Measurements from ENCODE around the gene PPP2R2C.

PPP2R2C gene

DNA sequence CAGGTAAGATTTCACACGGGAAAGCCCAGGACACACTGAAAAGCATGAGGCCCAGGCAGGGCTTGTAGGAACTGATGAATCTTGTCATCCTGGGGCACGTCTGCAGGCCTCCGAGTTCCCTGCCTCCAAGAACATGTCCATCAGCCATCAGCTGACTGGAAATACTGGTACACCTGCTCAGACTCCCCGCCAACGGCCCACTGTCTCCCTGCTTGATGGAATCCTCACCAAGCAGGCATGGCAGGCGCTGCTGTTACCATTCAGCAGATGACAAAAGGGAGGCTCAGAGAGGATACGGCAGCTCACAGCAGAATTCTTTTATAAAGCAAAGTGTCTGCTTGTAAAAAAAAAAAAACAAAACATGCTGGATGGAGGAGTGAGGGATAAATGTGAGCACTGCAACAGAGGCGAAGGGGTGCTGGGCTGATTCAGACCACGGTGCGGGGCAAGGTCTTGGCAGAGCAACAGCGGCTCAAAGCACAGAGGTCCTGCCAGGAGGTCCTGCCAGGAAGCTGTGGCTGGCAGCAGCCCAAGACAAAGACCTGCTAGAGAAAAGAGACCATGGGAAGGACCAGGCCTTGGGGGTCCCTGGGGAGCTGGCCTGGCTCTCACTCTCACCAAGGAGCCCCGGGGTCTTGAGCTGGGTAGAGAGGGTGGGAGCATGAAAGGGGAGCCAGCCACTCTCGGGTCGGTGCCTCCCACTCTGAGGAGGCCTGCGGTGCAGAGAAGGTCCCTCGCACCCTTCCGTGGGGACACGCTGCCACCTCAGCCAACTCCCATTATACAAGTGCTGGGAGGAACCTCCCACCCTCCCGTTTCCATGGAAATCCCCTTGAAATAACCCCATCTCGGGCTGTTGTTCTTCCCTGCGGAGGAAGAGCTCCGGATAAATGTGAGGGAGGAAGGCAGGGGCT is 25.6 kb downstream of the PPP2R2C start:
- DNase-seq = no peak

DNA sequence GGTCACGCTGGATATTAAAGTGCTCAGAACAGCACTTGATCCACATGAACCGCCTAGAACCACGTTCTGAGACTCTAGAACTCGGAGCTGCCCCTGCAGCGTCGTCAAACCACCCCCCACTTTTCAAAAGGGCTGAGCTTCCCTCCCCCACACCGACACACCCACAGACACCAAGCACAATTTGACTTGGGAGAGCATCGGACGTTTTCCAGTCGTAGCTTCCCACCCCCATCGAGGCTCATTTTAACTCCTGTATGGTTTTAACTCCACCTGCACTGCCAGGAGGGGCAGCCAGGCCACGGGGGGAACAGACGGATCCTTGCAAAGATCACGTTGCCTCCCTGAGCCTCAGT is 26.3 kb downstream of the PPP2R2C start:
- DNase-seq = no peak

DNA sequence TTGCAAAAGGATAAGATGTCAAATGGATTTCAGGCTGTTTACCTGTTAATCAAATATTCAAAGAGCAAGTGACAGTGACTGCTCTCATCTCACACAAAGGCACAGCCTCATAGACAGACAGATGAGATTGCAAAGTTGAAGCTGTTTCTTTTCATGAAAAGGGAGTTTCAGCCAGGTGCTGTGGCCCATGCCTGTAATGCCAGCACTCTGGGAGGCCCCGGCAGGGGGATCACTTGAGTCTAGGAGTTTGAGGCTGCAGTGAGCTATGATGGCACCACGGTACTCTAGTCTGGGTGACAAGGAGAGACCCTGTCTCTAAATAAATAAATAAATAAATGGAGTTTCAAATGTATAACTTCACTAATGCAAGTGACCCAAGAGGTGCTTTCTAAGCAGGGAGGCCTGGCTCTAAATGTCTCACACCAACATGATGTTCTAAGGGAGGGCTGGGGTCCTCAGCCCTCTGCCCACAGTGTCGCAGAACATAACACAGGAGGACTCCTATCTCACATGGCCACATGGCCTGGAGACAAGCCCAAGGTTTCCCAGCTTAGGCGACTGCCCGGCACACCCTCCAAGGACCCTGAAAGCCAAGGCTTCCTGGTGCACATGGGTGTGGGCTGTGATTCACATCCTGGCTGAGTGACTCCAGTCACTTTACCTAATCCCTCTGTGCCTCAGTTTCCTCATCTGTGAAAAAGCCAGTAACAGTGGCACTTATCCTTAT is 26.8 kb downstream of the PPP2R2C start:
- no peak for DNase-seq

DNA sequence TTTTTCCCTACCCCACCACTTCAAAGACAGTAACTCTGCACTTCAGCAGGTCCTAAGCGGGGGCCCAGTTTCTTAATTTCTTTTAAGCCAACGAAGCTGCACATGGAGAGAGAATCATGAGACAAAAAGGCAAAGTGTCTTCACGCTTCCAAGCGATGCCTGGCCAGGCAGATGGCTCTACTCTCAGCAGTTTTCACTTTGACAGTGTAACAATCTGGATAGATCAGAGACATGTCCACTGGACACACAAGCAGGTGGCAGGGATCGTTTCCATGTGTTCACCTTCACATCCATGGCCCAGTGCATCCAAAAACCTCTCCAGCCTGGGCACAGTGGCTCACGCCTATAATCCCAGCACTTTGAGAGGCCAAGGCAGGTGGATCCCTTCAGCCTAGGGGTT is 27.8 kb downstream of the PPP2R2C start:
- no peak for DNase-seq

DNA sequence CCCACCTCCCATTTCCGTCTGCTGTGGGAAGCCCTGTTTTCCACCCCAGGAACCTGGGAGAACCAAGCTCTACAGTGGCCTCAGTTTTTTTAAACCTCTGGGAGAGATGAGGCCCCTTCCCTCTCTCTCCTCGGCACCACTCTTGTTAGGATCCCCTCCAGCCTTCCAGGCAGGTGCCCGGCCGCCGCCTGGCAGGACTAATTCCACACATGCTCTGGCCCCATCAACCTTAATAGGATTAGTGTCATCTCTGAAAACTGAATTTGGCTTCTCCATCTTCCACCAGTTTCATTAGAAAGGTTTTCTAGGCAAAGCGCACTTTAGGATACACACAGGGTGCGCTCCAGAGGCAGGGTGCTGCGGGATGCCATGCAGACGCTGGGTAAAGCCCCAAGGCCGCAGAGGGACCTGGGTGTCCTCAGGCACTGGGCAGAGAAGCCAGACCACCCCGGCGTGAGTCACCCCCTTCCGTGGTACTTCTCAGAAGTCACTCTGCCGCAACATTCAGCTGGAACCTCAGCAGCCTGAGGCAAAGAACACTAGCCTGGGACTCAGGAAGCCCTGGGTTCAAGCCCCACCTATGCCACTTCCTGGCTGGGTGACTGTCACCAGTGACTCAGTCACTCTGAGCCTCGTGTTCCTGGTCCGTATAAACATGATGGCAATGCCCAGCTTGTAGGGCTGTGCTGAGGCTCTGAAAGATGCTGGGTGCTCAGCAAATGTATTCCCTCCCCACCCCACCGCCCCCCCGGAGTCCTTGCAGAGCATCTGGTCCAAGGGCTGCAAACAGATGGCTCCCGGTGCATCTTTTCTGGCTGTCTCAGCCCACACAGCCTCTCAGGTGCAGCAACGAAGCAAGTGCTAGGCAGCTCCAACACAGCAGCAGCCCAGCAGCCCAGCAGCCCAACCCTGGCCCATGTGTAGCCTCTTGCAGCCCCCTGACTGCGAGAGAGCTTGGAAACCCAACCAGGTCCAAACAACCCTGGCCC is 29.1 kb downstream of the PPP2R2C start:
- DNase-seq = no peak

DNA sequence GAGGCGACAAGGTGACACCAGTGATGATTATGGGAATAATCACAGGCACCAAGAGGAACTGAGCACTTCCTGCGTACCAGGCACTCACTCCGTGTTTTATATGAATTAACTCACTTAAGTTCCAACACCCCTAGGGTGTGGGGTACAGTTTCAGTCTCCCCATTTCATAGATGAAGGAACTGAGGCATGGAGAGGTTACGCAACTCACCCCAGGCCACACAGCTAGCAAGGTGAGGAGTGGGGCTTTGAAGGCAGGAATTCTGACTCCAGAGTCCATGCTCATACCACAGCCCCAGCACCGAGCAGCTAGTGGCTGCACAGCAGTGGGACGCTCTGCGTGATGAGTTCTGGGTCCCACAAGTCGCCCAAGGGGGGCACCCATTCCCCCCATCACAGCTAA is 29.9 kb downstream of the PPP2R2C start:
- DNase-seq = no peak

DNA sequence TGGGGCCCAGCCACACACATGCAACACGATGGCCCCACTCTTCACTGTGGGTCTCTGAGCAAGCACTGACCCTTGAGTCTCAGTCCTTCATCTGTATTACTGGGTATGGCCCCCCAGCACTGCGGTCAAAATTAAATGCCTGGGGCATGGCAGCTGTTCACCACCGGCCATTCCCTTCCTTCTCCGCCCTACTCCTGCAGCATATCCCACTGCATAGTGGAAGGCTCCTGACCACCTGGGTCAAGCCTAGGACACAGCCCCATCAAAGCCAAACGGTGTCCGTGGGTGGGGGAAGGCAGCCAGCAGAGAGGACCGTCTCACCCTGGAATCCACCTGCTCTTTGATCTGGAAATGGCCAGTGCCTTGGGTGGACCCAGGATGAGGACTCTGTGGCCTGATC is 30.7 kb downstream of the PPP2R2C start:
- DNase-seq = no peak

DNA sequence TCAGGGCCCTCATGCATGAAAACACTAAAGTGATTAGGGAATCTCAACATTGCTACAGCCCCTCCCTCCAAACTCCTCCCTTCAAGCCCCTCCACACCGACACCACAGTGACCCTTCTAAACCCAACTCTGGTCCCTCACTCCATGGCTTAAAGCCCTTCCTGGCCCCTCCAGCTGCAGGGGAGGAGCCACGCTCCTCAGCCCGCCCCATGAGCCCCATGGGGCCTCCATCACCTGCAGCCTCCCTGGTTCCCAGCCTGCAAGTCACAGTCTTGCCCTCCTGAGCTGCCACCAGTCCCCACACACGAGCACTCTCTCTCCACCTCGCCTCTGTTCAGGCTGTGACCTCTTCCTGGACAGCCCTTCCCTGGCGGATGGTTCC is 31.2 kb downstream of the PPP2R2C start:
- no peak for DNase-seq

DNA sequence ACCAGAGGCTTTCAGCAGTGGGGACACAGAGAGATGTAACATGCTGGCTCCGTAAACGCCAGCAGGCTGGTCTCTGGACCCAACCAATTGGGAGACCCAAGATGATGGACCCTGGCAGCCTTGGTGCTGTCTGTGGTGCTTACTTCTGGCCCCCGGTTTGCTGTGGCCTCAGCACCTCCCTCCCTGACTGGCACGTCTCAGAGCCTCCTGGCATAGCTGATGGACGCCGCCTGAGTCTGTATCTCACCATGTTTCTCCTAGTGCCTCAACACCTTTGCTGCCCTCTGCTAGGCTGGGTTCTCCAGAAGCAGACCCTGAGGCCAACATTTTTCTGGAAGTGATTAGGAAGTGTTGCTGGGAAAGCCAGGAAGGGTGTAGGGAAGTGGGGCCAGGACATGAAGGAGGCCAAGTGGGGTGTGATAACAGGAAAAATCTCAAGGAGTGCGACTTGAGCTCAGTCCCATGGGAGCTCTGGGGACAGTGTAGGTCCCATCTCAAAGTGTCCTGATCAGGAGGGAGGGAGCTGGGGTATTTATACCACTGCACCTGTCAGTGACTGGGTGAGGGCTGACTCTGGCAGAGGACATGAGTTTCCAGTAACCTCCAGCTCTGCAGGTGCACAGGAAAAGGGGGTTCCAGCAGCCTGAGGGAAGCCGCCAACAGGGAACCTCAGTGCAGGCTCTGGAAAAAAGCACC is 31.8 kb downstream of the PPP2R2C start:
- DNase-seq = no peak

DNA sequence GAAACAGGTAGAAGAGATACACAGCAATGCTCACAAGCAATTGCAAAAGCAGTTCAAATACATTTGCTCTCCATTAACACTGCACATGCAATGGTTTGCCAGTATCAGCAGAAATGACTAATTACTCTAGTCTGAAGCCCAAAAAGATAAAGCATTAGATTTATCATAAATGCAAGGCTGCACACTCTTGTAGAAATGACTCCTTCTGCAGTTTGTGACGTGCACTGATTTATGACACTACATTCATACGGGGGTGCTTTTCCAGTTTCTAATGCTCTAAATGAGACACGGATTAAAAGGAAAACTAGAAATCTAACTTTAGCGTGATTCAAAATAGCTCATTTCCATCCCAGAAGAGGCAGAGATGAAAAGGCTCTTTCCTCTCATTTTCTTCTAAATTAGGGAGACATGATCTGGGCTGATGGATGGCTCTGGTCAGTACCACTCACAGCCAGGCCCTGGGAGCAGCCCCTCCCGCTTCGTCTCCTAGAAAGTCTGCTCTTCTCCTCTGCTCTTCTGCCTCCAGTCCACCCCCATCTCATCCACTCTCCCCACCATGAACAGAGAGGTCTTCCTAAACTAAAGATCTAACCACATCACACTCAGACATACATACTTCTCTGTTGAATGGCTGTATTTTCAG is 33.2 kb downstream of the PPP2R2C start:
- DNase-seq = no peak

DNA sequence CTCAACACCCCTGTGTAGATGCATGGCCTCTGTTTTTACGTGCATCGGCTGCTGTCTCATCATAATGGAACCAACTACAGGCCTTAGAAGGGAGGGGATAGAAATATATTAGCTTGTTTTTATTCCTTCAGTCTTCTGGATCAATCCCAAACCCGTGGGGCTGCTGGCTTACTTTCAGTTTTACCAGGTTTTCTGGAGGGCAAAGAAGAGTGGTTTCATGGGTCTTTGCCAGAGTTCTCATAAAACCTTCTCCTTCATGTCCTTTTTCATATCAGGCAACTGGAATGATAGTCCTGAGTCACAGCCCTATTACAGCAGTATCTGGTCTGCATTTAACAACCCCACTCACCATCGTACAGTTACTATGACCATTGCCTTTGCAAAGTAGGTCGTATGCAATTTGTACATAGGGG is 34.6 kb downstream of the PPP2R2C start:
- DNase-seq = no peak

DNA sequence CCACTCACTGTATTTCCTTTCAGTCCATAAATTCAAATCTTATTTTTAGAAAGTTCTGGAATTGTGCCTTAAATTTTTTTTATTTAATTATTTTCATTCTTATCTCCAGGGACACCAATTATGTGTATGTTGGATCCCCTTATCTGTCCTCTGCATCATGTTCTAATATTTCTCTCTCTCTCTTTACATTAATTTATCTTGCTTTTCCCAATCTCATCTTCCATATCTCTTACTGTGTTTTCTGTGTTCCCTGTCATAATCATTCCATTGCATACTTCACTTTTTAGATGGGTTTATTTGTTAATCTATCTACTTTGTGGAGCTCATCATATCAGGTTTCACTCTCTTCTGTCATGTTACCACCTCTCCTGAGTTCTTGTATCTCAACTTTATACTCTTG is 37.4 kb downstream of the PPP2R2C start:
- no peak for DNase-seq

DNA sequence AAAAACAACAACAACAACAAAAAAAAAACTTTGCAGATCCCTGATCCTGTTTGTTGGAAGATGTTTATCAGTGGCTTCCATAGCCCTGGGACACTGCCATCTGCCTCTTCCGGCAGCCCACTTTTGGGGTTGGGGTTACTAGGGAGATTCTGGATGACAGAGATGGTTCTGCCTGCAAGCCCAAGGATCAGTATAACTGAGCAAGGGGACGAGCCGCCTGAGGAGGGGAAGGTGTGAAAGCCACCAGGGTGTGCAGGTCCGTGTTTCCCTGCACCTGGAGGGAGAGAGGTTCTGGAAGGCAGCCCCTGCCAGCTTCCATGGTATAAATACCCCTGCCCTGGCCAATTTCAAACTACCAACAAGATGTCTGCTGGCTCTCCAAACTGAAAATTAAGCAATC is 41.5 kb downstream of the PPP2R2C start:
- no peak for DNase-seq

DNA sequence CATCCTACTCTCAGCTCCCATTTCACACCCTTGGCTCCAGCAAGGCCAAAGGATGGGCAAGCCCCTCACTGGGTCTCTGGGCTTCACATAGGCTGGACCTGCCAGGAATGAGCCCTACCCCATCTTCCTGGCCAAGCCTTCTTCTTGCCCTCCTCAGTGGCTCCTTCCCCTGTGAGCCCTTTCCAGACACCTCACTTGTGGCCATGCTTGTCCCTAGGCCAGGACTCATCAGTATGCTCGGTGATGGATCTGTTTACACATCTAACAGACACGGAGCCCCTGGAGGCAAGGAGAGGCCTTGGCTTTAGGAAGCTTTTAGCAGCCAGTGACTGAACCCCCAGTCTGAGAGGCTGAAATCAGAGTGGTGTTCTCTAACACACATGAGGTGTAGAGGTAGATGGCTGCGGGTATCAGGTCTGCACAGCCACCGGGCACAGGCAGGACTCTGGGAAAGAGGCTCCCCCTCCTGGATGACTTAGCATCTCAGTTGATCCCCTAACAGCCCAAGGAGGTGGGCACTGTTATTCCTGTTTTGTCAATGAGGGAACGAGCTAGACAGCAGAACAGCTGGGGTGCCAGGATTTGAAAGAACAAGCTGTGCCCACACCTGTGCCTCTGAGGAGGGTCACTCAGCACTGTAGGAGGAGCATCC is 44.8 kb downstream of the PPP2R2C start:
- DNase-seq = no peak

DNA sequence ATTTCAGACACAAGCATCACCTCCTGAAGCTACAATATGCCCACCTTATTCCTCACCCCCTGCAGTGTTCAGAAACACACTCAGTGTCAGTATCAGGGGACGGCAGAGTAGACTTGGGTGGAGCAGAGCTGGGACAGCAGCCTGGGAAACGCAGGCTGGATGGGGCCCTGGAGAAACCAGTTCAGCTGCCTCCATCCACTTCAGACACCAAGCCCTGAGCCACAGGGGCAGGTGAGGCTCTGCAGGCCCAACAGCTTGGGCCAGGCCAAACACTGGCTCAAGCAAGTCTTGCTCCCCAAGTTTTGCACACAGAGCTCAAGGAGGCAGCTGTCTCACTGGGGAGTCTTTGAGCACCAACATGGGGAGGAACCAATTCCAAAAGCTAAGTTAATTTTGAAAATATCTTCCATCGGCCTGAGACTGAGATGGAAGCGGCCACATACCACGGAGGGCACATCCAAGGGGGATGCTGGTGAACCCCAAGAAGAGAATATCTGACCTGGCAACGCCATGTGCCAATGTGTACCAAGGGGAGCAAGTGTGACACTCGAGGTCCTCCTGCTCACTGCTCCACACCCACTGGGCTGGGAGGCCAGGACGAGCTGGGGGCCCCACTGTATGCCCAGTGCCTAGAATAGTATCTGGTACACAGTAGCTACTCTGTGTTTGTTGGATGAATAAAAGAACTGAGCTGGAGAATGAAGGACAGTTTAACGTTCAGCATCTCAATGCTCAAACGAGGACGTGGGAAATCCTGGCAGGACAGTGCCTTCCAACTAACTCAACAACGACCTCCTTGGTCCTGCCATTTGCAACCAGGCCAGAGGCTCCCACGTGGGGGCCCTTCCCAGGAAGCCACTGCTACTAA is 45.6 kb downstream of the PPP2R2C start:
- no peak for DNase-seq

DNA sequence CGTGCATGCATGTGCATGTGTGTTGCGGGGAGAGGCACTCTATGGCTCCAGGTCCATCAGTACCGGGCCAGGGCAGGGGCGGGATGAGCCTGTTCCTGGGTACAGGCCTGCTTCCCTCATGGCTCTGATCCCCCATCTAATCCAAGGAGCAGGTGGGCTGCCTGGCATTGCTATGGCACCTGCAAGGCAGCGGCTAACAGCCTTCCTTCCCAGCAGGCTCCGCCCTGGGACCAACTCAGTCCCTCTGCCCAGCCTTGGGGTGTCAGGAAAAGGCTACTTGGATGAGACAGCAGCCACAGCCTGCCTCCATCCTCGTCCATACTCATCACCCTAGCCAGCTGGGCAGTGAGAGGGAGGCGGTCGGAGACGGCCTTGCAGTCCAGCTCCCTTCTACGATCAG is 46.5 kb downstream of the PPP2R2C start:
- DNase-seq = no peak

DNA sequence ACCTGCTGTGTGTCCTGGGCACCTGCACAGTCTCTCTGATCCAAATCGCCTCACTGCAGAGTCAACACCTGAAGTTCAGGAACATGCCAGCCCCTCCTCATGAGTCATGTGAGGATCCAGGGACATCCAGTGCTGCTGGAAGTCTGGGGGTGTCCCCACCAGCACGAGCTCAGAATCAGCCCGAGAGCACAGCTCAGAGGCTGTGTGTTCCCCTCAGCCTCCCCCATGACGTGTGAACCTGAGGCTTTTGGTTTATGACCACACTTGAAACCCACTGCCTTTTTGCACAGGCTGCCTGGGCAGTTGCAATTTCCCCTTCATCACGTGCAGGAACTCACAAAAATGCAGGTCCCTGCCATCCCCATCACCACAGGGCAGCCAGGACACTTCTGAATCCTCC is 47.1 kb downstream of the PPP2R2C start:
- DNase-seq = peak in 1 of 5 experiments; percentile 23

DNA sequence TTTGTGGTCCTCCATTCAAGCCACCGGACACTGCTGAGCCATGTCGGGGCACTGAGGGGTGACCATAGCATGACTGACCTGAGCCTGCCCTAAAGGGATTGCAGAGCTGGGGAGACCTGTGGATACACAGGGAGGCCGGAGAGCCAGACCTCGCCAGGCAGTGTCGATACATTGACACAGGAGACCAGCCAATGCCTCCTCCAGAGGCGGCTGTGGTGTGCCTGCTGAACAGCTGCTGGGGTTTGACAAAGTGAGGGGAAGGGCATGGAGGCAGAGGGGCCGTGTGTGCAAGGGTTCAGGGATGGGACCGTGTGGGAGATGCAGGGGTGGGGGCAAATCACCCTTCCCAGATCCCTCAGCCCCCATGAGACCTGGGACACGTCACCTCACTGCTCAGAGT is 48.0 kb downstream of the PPP2R2C start:
- no peak for DNase-seq

DNA sequence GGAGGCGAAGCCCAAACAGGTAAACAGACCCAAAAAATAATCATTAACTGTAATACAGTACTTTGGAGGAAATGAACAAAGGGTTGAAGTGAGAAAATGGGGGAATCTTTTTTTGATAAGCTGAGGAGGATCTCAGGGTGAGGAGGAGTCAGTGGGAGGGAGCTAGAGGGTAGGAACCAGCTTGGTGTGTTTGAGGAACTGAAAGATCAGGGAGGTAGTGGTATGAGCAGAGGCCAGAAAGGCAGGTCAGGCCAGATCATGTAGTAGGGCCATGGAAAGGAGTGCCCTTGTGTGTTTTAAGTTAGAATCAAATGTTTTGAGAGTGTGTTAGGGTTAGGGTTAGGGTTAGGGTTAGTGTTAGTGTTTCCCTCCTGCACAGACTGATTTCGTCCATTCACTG is 48.8 kb downstream of the PPP2R2C start:
- DNase-seq = no peak

DNA sequence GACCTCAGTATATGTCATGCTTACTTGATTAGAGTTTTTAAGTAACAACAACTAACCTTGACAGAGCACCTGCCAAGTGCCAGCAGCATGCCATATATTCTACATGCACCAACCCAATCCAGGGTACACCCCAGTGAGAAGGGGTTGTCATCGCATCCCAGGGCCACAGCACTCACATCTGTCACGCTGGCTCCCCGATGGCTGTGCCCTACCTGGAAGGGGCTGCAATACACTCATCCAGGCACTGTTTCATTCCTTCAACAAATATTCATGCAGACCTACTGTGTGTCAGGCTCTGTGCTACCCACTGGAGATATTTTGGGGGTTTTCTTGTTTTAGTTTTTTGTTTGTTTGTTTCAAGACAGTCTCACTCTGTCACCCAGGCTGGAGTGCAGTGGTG is 49.5 kb downstream of the PPP2R2C start:
- DNase-seq = no peak

Data from T-helper 2 cell (primary cell).